Measurements from ENCODE around the gene ANKRD40. TPM values are rescaled to one million over a fixed set of nuclear protein-coding genes. Genes with fewer than 3 reads are reported as not detected.

ANKRD40 gene
- total and polyA plus RNA-seq, 7 experiments from 2014 or later = 3.6 to 37.2 (median 30.1) TPM

DNA sequence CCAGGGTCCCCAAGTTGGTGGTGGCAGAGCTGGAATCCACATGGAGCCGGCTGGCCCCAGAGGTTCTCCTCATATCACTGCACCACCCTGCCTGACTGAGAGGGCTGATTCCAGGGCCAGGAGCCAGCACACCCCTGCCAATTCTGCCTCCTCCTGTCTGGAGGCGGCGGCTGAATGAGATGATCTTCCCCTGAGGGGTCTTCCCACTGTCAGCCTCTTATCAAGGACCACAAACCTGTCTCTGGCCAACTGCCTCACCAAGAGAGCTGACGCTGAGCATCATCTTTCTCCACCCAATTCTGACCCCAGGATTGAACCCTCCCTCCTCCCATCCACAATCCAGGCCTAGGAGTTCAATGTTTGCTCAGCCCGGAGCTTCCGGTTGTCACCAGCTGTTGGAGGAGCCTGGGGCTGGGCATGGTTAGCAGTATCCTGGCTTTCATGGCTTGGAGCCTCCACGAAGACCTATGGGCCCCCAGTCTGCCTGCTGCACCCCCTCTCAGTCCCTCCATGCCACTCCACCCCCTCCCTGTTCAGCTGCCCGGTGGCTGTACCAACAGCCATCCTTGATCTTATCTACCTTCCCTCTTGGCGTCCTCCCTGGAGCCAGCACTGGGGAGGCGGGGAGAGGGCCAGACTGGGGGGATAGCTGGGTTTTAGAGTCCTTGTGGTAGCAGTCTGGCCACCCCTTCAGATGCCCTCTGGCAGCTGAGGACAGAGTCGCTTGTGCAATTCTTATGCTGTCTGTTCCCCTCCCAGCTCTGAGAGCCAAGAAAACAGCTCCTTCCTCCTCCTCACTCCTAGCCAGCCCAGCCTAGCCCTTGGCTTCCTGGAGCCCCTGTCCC is 47.5 kb downstream of the ANKRD40 start:
- no peaks in the 10 kb centered on the region for H3K36me3 ChIP-seq (ENCODE audit: control insufficient read depth in 2 of 3, insufficient read depth in 3 of 3, low read length in 3 of 3)
- intact Hi-C loops (cut with micrococcal nuclease) = no loop called here
- DNase-seq (no peak), ATAC-seq (peak; percentile 50)
- H3K27me3 Mint-ChIP-seq = peaks cover 0 to 8% (median 2%) of the 10 kb centered on the region in 5 donors
- CTCF ChIA-PET = no interaction called here
- no peaks in the 10 kb centered on the region for H3K9me3 Mint-ChIP-seq
- H3K4me1 ChIP-seq (ENCODE audit: control insufficient read depth in 2 of 2, insufficient read depth in 2 of 2, low read length in 2 of 2) = peaks cover 0 to 5% of the 10 kb centered on the region in 2 donors
- no peaks in the 10 kb centered on the region for H3K27me3 ChIP-seq (ENCODE audit: control insufficient read depth in 2 of 2, insufficient read depth in 2 of 2, low read length in 2 of 2)
- H3K4me1 Mint-ChIP-seq = peaks cover 6 to 31% (median 10%) of the 10 kb centered on the region in 7 donors
- no peak overlapping the region for H3K4me3 Mint-ChIP-seq
- POLR2A ChIA-PET = no interaction called here
- H3K36me3 Mint-ChIP-seq = peaks cover 0 to 2% (median 0%) of the 10 kb centered on the region in 5 donors
- no peaks in the 10 kb centered on the region for H3K9me3 ChIP-seq (ENCODE audit: control insufficient read depth in 2 of 3, low read length in 3 of 3)
- no peak overlapping the region for H3K4me3 ChIP-seq (ENCODE audit: low read length)
- peak overlapping the region in 1 of 9 donors; percentile 34 for H3K27ac Mint-ChIP-seq
- H3K27ac ChIP-seq (ENCODE audit: low read depth, low read length) = no peak overlapping the region

DNA sequence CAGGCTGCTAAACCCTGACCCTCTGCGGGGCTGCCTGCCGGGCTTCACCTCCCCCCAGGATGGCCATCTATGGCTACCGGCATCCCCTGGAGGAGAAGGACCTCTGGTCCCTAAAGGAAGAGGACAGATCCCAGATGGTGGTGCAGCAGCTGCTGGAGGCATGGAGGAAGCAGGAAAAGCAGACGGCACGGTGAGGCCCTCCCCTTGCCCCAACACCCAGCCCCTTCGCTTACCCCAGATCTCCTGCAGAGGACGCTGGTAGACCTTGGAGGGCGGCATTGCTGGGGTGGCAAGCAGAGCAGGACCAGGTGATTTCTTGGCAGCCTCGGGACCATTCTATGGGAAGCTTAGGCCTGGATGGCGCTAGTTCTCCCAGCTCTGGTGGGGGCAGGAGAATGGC is 48.5 kb downstream of the ANKRD40 start:
- no peaks in the 10 kb centered on the region for H3K9me3 ChIP-seq (ENCODE audit: control insufficient read depth in 2 of 3, low read length in 3 of 3)
- H3K4me1 ChIP-seq (ENCODE audit: control insufficient read depth in 2 of 2, insufficient read depth in 2 of 2, low read length in 2 of 2) = peaks cover 0 to 5% of the 10 kb centered on the region in 2 donors
- DNase-seq (no peak), ATAC-seq (no peak)
- H3K4me1 Mint-ChIP-seq = peaks cover 6 to 31% (median 10%) of the 10 kb centered on the region in 7 donors
- H3K36me3 ChIP-seq (ENCODE audit: control insufficient read depth in 2 of 3, insufficient read depth in 3 of 3, low read length in 3 of 3) = no peaks in the 10 kb centered on the region
- no peak overlapping the region for H3K4me3 ChIP-seq (ENCODE audit: low read length)
- no peak overlapping the region for H3K4me3 Mint-ChIP-seq
- ChIA-PET CTCF (no interaction called here), POLR2A (no interaction called here)
- intact Hi-C loops (cut with micrococcal nuclease) = no loop called here
- H3K27me3 Mint-ChIP-seq = peaks cover 0 to 8% (median 2%) of the 10 kb centered on the region in 5 donors
- H3K27me3 ChIP-seq (ENCODE audit: control insufficient read depth in 2 of 2, insufficient read depth in 2 of 2, low read length in 2 of 2) = no peaks in the 10 kb centered on the region
- H3K36me3 Mint-ChIP-seq = peaks cover 0 to 2% (median 0%) of the 10 kb centered on the region in 5 donors
- H3K27ac ChIP-seq (ENCODE audit: low read depth, low read length) = no peak overlapping the region
- no peaks in the 10 kb centered on the region for H3K9me3 Mint-ChIP-seq
- H3K27ac Mint-ChIP-seq = no peak overlapping the region

- Mint-ChIP-seq H3K36me3 (peaks cover 0 to 2% (median 0%) of the 10 kb centered on the region in 5 donors), H3K4me3 (no peak overlapping the region), H3K9me3 (no peaks in the 10 kb centered on the region), H3K27me3 (peaks cover 0 to 8% (median 2%) of the 10 kb centered on the region in 5 donors), H3K27ac (no peak overlapping the region), H3K4me1 (peaks cover 6 to 27% (median 10%) of the 10 kb centered on the region in 7 donors)
- no peak for DNase-seq
- H3K36me3 ChIP-seq (ENCODE audit: control insufficient read depth in 2 of 3, insufficient read depth in 3 of 3, low read length in 3 of 3) = no peaks in the 10 kb centered on the region
- no peaks in the 10 kb centered on the region for H3K9me3 ChIP-seq (ENCODE audit: control insufficient read depth in 2 of 3, low read length in 3 of 3)
- ChIA-PET POLR2A (no interaction called here), CTCF (no interaction called here)
- peaks cover 0 to 5% of the 10 kb centered on the region in 2 donors for H3K4me1 ChIP-seq (ENCODE audit: control insufficient read depth in 2 of 2, insufficient read depth in 2 of 2, low read length in 2 of 2)
- no peak overlapping the region for H3K4me3 ChIP-seq (ENCODE audit: low read length)
- no peak overlapping the region for H3K27ac ChIP-seq (ENCODE audit: low read depth, low read length)
- no peaks in the 10 kb centered on the region for H3K27me3 ChIP-seq (ENCODE audit: control insufficient read depth in 2 of 2, insufficient read depth in 2 of 2, low read length in 2 of 2)
- ATAC-seq = no peak
- intact Hi-C loops (cut with micrococcal nuclease) = no loop called here
Observed at GRCh38 chr17:50658616-50659015, 49.1 kb downstream of the ANKRD40 start.

- no peak overlapping the region for H3K27ac Mint-ChIP-seq
- H3K27me3 Mint-ChIP-seq = peaks cover 0 to 8% (median 2%) of the 10 kb centered on the region in 5 donors
- H3K36me3 Mint-ChIP-seq = peaks cover 0 to 2% (median 0%) of the 10 kb centered on the region in 5 donors
- peaks cover 6 to 20% (median 10%) of the 10 kb centered on the region in 7 donors for H3K4me1 Mint-ChIP-seq
- Histone ChIP-seq H3K27ac (ENCODE audit: low read depth, low read length) (no peak overlapping the region), H3K4me1 (ENCODE audit: control insufficient read depth in 2 of 2, insufficient read depth in 2 of 2, low read length in 2 of 2) (peaks cover 0 to 5% of the 10 kb centered on the region in 2 donors), H3K36me3 (ENCODE audit: control insufficient read depth in 2 of 3, insufficient read depth in 3 of 3, low read length in 3 of 3) (no peaks in the 10 kb centered on the region), H3K4me3 (ENCODE audit: low read length) (no peak overlapping the region), H3K27me3 (ENCODE audit: control insufficient read depth in 2 of 2, insufficient read depth in 2 of 2, low read length in 2 of 2) (no peaks in the 10 kb centered on the region), H3K9me3 (ENCODE audit: control insufficient read depth in 2 of 3, low read length in 3 of 3) (no peaks in the 10 kb centered on the region)
- ChIA-PET CTCF (no interaction called here), POLR2A (no interaction called here)
- no peak for DNase-seq
- intact Hi-C loops (cut with micrococcal nuclease) = no loop called here
- ATAC-seq = no peak
- H3K4me3 Mint-ChIP-seq = no peak overlapping the region
- peaks cover 0 to 5% (median 0%) of the 10 kb centered on the region in 11 donors for H3K9me3 Mint-ChIP-seq
Observed at GRCh38 chr17:50657627-50658026, 50.1 kb downstream of the ANKRD40 start.

DNA sequence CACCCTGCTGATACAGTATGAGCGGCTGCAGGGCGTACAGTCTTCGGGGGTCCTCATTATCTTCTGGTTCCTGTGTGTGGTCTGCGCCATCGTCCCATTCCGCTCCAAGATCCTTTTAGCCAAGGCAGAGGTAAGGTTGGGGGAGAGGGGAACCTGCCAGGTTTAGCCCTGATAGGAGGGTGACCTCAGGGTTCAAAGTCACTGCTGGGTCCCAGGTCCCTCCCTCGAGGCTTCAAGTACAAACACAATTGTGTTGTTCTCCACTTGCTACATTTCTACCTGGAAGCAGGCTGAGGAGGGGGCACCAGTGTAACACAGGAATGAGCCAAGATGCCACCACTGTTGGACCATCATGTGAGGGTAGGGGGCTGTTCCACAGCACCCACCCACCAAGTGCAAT is 50.7 kb downstream of the ANKRD40 start:
- ATAC-seq = no peak
- intact Hi-C loops (cut with micrococcal nuclease) = no loop called here
- peaks cover 6 to 16% (median 10%) of the 10 kb centered on the region in 7 donors for H3K4me1 Mint-ChIP-seq
- Histone ChIP-seq H3K36me3 (ENCODE audit: control insufficient read depth in 2 of 3, insufficient read depth in 3 of 3, low read length in 3 of 3) (no peaks in the 10 kb centered on the region), H3K27me3 (ENCODE audit: control insufficient read depth in 2 of 2, insufficient read depth in 2 of 2, low read length in 2 of 2) (no peaks in the 10 kb centered on the region), H3K27ac (ENCODE audit: low read depth, low read length) (no peak overlapping the region), H3K4me1 (ENCODE audit: control insufficient read depth in 2 of 2, insufficient read depth in 2 of 2, low read length in 2 of 2) (peaks cover 0 to 5% of the 10 kb centered on the region in 2 donors), H3K9me3 (ENCODE audit: control insufficient read depth in 2 of 3, low read length in 3 of 3) (no peaks in the 10 kb centered on the region), H3K4me3 (ENCODE audit: low read length) (no peak overlapping the region)
- peaks cover 0 to 2% (median 0%) of the 10 kb centered on the region in 5 donors for H3K36me3 Mint-ChIP-seq
- H3K4me3 Mint-ChIP-seq = no peak overlapping the region
- POLR2A ChIA-PET = no interaction called here
- no peak for DNase-seq
- no peak overlapping the region for H3K27ac Mint-ChIP-seq
- CTCF ChIA-PET = no interaction called here
- peaks cover 0 to 8% (median 4%) of the 10 kb centered on the region in 5 donors for H3K27me3 Mint-ChIP-seq
- H3K9me3 Mint-ChIP-seq = peaks cover 0 to 11% (median 0%) of the 10 kb centered on the region in 11 donors

- no peak for DNase-seq
- intact Hi-C loops (cut with micrococcal nuclease) = no loop called here
- H3K27ac Mint-ChIP-seq = no peak overlapping the region
Observed at GRCh38 chr17:50656509-50656908, 51.2 kb downstream of the ANKRD40 start.

More at GRCh38 chr17:50656509-50656908, 51.2 kb downstream of the ANKRD40 start:
- H3K9me3 ChIP-seq (ENCODE audit: control insufficient read depth in 2 of 3, low read length in 3 of 3) = no peaks in the 10 kb centered on the region
- peaks cover 2 to 11% (median 5%) of the 10 kb centered on the region in 7 donors for H3K4me1 Mint-ChIP-seq
- no peak for ATAC-seq
- H3K4me1 ChIP-seq (ENCODE audit: control insufficient read depth in 2 of 2, insufficient read depth in 2 of 2, low read length in 2 of 2) = peaks cover 0 to under 1% of the 10 kb centered on the region in 2 donors
- POLR2A ChIA-PET = no interaction called here
- H3K27me3 ChIP-seq (ENCODE audit: control insufficient read depth in 2 of 2, insufficient read depth in 2 of 2, low read length in 2 of 2) = no peaks in the 10 kb centered on the region
- CTCF ChIA-PET = no interaction called here
- H3K4me3 ChIP-seq (ENCODE audit: low read length) = no peak overlapping the region
- H3K27ac ChIP-seq (ENCODE audit: low read depth, low read length) = no peak overlapping the region
- H3K4me3 Mint-ChIP-seq = no peak overlapping the region
- peaks cover 0 to 4% (median 0%) of the 10 kb centered on the region in 5 donors for H3K36me3 Mint-ChIP-seq
- H3K36me3 ChIP-seq (ENCODE audit: control insufficient read depth in 2 of 3, insufficient read depth in 3 of 3, low read length in 3 of 3) = no peaks in the 10 kb centered on the region
- peaks cover 0 to 16% (median 0%) of the 10 kb centered on the region in 11 donors for H3K9me3 Mint-ChIP-seq
- H3K27me3 Mint-ChIP-seq = peaks cover 0 to 10% (median 4%) of the 10 kb centered on the region in 5 donors

All from naive thymus-derived CD4-positive, alpha-beta T cell (primary cell).